NCI-H2196 (cell line): ENCODE results near the gene JDP2.
"Not testable (repeated sequence)": the region's sequence is repeated elsewhere in the genome, so short reads cannot be mapped to it uniquely, and the experiment has no call there.

Source experiments
- DNase-seq: peaks from one replicate; lab custom pipeline; 2025; ENCODE audit not compliant: unreplicated experiment; lab: John Stamatoyannopoulos, UW

The JDP2 gene, protein sequence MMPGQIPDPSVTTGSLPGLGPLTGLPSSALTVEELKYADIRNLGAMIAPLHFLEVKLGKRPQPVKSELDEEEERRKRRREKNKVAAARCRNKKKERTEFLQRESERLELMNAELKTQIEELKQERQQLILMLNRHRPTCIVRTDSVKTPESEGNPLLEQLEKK

DNA sequence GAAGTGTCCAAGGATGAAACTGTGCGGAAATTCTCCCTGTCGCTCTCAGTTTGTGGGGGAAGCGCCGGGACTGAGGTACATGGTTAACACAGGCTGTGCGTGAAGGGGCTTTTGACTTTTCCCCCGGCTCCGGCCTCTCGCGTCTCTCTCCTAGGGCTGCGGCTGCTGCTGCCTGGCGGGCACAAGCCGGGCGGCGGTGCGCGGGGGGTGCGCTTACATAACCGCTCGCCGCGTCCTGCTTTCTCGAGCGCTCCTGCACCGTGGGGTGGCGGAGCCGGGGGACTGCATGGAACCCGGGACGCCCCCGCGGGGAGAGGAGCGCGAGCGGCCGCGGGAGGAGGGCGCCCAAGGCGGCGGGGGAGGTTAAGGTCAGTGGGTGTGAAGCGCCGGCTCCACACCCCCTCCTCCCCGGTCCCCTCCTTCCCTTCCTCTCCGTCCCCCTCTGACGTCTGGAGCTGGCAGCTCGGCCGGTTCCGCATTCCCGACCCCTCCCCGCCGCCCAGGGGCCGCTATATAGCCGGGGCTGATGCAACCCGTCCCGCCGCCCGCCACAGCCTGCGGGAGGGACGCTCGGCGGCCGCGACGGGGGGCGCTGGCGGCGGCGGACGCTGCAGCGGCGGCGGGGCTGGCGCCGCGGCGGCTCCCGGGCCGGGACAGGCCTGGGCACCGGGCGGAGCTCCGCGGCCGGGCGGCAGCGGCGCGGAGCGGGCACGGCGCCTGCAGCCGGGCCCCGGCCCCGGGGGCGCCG lies at the start of gene JDP2:
Gene JDP2, plus strand, starts transcription at position 541 of the 748 bp plus-strand sequence. CDS start 9,899 bp downstream, outside the sequence.
- peak; percentile 52 for DNase-seq

- no peak for DNase-seq
Observed at GRCh38 chr14:75379246-75379929, 48.4 kb upstream of the JDP2 start.

DNA sequence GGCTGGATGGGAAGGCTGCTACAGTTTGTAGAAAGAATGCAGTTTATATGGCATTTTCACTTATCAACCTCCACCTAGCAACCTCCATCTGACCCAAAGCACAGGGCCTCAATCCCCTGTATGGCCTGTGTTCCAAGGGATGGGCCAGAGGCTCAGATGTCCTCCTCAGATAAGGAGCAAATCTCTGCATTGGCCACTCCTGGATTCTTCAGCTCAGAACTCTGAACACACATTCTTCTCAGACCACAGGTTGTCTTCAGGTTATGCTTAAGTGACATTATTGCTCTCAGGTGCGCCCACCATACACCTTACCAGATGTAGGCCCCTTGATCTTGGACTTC lies 47.9 kb upstream of the JDP2 start:
- no peak for DNase-seq

GRCh38 chr14:75380656-75381055 lies 47.2 kb upstream of the JDP2 start:
- DNase-seq: no peak

GRCh38 chr14:75381642-75382041 lies 46.2 kb upstream of the JDP2 start:
- no peak for DNase-seq

- DNase-seq: not testable (repeated sequence)
Observed at GRCh38 chr14:75383219-75383618, 44.6 kb upstream of the JDP2 start.

DNA sequence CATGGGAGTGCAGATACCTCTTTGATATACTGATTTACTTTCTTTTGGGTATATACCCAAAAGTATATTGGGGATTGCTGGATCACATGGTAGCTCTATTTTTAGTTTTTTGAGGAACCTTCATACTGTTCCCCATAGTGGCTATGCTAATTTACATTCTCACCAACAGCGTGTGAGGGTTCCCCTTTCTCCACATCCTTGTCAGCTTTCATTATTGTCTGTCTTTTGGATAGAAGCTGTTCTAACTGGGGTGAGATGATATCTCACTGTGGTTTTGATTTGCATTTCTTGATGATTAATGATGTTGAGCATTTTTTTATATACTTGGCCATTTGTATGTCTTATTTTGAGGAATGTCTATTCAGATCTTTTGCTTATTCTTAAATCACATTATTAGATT lies 44.1 kb upstream of the JDP2 start:
- no peak for DNase-seq

- no peak for DNase-seq
Observed at GRCh38 chr14:75389679-75390078, 38.1 kb upstream of the JDP2 start.

GRCh38 chr14:75390183-75390582 lies 37.6 kb upstream of the JDP2 start:
- no peak for DNase-seq

DNA sequence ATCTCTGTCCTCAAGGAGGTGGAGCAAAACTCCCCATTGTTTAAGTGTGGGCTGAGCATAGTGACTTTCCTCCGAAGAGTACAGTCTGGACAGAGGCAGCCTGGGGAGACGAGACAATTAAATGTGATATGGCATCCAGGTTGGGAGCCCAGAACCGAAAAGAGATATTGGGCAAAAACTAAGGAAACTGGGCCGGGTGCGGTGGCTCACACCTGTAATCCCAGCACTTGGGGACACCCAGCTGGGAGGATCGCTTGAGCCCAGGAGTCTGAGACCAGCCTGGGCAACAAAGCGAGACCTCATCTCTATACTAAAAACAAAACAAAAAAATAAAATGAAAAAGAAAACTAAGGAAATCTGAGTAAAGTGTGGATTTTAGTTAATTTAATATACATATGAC lies 35.9 kb upstream of the JDP2 start:
- DNase-seq: no peak

GRCh38 chr14:75392686-75393641 lies 34.9 kb upstream of the JDP2 start:
- DNase-seq: no peak

GRCh38 chr14:75393794-75394193 lies 34.0 kb upstream of the JDP2 start:
- no peak for DNase-seq

GRCh38 chr14:75395862-75396261 lies 32.0 kb upstream of the JDP2 start:
- no peak for DNase-seq

GRCh38 chr14:75399321-75399720 lies 28.5 kb upstream of the JDP2 start:
- no peak for DNase-seq

DNA sequence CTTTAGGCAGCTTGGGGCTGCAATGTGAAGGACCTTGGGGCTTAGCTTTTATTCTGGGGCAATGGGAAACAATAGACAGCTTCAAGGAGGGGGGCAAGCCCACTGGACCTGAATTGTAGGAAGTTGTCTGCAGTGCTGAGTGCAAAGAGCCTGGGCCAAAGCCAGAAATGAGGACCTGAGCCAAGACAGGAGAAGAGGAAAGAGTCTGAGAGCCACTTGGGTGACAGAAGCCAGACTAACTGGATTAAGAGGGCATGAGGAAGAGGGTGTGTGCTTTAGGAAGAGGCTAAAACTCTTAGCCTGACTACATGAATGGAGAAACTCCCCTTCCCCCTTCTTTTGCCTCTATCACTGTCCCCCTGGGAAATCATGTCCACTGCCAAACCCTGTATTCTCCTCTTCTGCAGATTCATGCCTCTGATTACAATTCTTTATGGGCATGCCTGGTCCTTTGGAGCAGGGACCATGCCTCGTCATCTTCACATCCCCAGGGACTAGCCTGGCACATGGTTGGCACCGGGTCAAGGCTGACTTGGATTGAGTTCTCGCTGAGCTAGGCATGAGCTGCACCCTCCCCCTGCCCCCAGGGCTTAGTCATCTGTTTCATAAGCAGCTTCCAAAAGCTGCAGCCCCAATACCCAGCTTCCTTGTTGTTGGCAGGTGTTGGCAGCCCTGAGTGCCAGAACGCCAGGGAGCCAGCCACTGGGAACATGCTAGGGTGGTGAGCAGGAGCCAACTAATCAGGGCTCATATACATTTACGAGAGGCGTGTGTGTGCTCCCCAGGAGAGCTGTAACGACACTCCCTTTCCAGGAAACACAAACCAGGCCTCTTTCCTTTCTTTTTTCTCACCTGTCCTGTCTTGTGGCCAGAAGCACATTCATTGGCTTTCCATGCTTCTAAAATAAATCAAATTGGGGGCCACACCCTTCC lies 27.7 kb upstream of the JDP2 start:
- DNase-seq: peak; percentile 98

DNA sequence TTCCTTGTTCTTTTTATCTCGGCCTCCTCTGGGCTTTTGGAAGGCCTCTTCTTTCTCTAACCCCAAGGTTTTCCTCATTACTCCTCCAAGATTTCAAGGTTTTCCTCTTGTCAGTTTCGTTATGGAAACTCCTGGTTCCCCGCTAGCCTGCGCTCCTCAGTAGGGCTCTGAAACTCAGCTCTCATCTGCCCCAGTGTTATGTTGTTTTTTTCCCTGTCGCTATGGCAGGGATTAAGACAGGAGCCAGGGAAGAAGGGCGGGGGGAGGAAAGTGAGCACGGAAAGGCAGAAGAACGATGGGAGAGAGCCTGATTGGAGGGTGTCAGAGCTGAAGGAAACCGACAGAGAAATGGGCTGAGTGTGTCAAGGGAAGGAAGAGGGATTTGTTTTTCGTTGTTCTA lies 26.5 kb upstream of the JDP2 start:
- no peak for DNase-seq

- DNase-seq: no peak
Observed at GRCh38 chr14:75402867-75403413, 24.9 kb upstream of the JDP2 start.

GRCh38 chr14:75404847-75405246 lies 23.0 kb upstream of the JDP2 start:
- DNase-seq: no peak

DNA sequence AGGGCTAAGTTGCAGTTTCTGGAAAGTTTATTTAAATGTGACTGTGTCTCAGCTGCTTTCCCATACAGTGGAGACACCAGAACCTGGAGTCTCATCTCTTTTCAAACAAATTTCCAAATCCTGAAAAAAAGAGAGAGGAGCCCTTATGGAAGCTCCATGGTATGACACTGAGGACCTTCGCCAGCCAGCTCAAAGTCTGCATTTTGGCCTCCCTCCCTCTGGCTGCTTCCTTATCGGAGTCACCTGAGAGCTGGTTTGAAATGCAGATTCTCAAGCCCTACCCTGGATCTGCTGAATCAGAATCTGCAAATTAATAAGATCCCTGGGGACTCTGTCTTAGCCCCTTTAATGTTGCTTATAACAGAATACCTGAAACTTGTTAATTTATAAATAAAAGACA lies 21.7 kb upstream of the JDP2 start:
- no peak for DNase-seq

DNA sequence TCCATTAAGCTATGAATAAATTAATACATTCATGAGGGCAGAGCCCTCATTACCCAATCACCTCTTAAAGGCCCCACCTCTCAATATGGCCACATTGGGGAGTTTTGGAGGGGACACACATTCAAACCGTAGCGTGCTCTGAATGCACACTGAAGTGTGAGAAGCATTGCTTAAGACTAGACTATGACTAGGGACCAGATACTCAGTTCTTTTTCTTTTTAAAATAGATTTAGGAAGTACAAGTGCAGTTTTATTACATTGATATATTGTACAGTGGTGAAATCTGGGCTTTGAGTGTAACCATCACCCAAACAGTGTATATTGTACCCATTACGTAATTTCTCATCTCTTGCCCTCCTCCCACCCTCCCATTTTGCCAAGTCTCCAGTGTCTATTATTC lies 21.0 kb upstream of the JDP2 start:
- no peak for DNase-seq
